HEK293 (cell line): ENCODE results near the gene EXD2.

Experiments
- CTCF ChIP-seq: fragments of 450-650 bp; formaldehyde crosslinking; IDR thresholded peaks from 2 replicates; pipeline ENCODE4 v1.5.1; 2016; ENCODE audit warnings: missing biosample characterization, missing genetic modification characterization
- TSHZ1 ChIP-seq: fragments of 450-650 bp; formaldehyde crosslinking; IDR thresholded peaks from 2 replicates; pipeline ENCODE4 v1.5.1; 2016; ENCODE audit warnings: missing biosample characterization, missing genetic modification characterization, borderline replicate concordance
- ZBTB21 ChIP-seq: fragments of 450-650 bp; formaldehyde crosslinking; IDR thresholded peaks from 2 replicates; pipeline ENCODE4 v1.5.1; 2017; ENCODE audit warnings: missing biosample characterization, missing genetic modification characterization
- ZFP41 ChIP-seq: fragments of 450-650 bp; formaldehyde crosslinking; IDR thresholded peaks from 2 replicates; pipeline ENCODE4 v1.5.1; 2016; ENCODE audit warnings: missing biosample characterization, missing genetic modification characterization, borderline replicate concordance
- ZNF121 ChIP-seq: fragments of 450-650 bp; formaldehyde crosslinking; IDR thresholded peaks from 2 replicates; pipeline ENCODE4 v1.5.1; 2016; ENCODE audit warnings: missing biosample characterization, missing genetic modification characterization
- ZSCAN30 ChIP-seq: fragments of 450-650 bp; IDR thresholded peaks from 2 replicates; pipeline ENCODE4 v1.5.1; 2018; ENCODE audit warnings: missing biosample characterization, mild to moderate bottlenecking, missing genetic modification characterization, moderate library complexity

- TF ChIP-seq ZBTB21 (tag by site-specific recombination) (no peak), TSHZ1 (tag by site-specific recombination) (no peak), ZFP41 (tag by site-specific recombination) (no peak), ZSCAN30 (tag by site-specific recombination) (no peak), ZNF121 (no peak), CTCF (tag by site-specific recombination) (no peak)
These were observed 49.4 kb downstream of the EXD2 start for GRCh38 chr14:69240527-69241173.
